Keratinocyte (primary cell): Measurements from ENCODE around the gene CTNNA2. TPM values are rescaled to one million over a fixed set of nuclear protein-coding genes. Genes with fewer than 3 reads are reported as not detected.

Experiments
- DNase-seq: peaks from one replicate; pipeline ENCODE4 v3.0.0-alpha.2; 2011; ENCODE audit warnings: low read depth, missing footprints, low spot score
- FAIRE-seq: peaks from 2 replicates; lab custom pipeline; 2011; peaks lifted over from hg19 to GRCh38; lab: Jason Lieb, UNC
- H2AFZ ChIP-seq: 2 replicates; pipeline ENCODE4 v1.6.0; 2012; ENCODE audit warnings: low read length, control low read depth, inconsistent platforms; ENCODE audit not compliant: control insufficient read depth
- H3K27ac ChIP-seq: 2 replicates; pipeline ENCODE4 v1.5.1; 2011; ENCODE audit warnings: low read length; ENCODE audit not compliant: control insufficient read depth, insufficient read depth
- H3K27me3 ChIP-seq: 3 replicates; pipeline ENCODE4 v1.6.0; 2011; ENCODE audit warnings: low read length; ENCODE audit not compliant: control insufficient read depth, insufficient read depth; ENCODE audit errors: extremely low read depth
- H3K36me3 ChIP-seq, 2 experiments: 2 replicates in 1 of 2; 3 replicates in 1 of 2; pipeline ENCODE4 v1.5.1; 2011; ENCODE audit warnings: low read length in 2 of 2, mild to moderate bottlenecking in 1 of 2; ENCODE audit not compliant: control insufficient read depth in 2 of 2, insufficient read depth in 2 of 2; ENCODE audit errors: extremely low read depth in 1 of 2
- H3K4me1 ChIP-seq: 3 replicates; pipeline ENCODE4 v1.5.1; 2011; ENCODE audit warnings: low read length; ENCODE audit not compliant: control insufficient read depth, insufficient read depth; ENCODE audit errors: extremely low read depth
- H3K4me2 ChIP-seq: 3 replicates; pipeline ENCODE4 v1.6.0; 2011; ENCODE audit warnings: low read depth, low read length; ENCODE audit not compliant: control insufficient read depth, insufficient read depth; ENCODE audit errors: extremely low read depth
- H3K4me3 ChIP-seq, 3 experiments: fragments of 200-600 bp in 1 of 3; sonication (generic) in 1 of 3; 2 replicates in 2 of 3; 3 replicates in 1 of 3; pipeline ENCODE4 v1.5.1; 2011 to 2016; ENCODE audit warnings: low read length in 3 of 3, mild to moderate bottlenecking in 3 of 3, control low read depth in 2 of 3, inconsistent platforms in 1 of 3, low read depth in 1 of 3, mixed read lengths in 1 of 3, mixed run types in 1 of 3, moderate library complexity in 1 of 3; ENCODE audit not compliant: control insufficient read depth in 2 of 3, insufficient read depth in 2 of 3; ENCODE audit errors: extremely low read depth in 1 of 3
- H3K79me2 ChIP-seq: 2 replicates; pipeline ENCODE4 v1.6.0; 2012; ENCODE audit warnings: low read length; ENCODE audit not compliant: control insufficient read depth, insufficient read depth
- H3K9ac ChIP-seq: 3 replicates; pipeline ENCODE4 v1.6.0; 2011; ENCODE audit warnings: low read length; ENCODE audit not compliant: control insufficient read depth, insufficient read depth; ENCODE audit errors: extremely low read depth
- H3K9me1 ChIP-seq: 3 replicates; pipeline ENCODE4 v1.6.0; 2011; ENCODE audit warnings: low read length; ENCODE audit not compliant: control insufficient read depth, insufficient read depth; ENCODE audit errors: extremely low read depth
- H3K9me3 ChIP-seq: 2 replicates; pipeline ENCODE4 v1.5.1; 2012; ENCODE audit warnings: low read depth, low read length; ENCODE audit not compliant: control insufficient read depth
- H4K20me1 ChIP-seq: 3 replicates; pipeline ENCODE4 v1.6.0; 2011; ENCODE audit warnings: low read length; ENCODE audit not compliant: control insufficient read depth, insufficient read depth; ENCODE audit errors: extremely low read depth
- CTCF ChIP-seq, 3 experiments: IDR thresholded peaks in 1 of 3; conservative IDR thresholded peaks in 1 of 3; optimal IDR thresholded peaks in 1 of 3; 2 replicates in 2 of 3; 3 replicates in 1 of 3; pipeline versions ENCODE3 to v1.5.1; 2011; ENCODE audit warnings: low read length in 3 of 3, mild to moderate bottlenecking in 3 of 3, moderate library complexity in 2 of 3, control low read depth in 1 of 3, inconsistent platforms in 1 of 3; ENCODE audit not compliant: insufficient read depth in 2 of 3; ENCODE audit errors: extremely low read depth in 1 of 3
- EZH2 ChIP-seq: IDR thresholded peaks from one replicate; pipeline ENCODE4 v1.6.1; 2012; ENCODE audit warnings: inconsistent platforms, mild to moderate bottlenecking, low read length, moderate library complexity
- dilution Hi-C: fragments of 300-500 bp; cut with MboI; formaldehyde crosslinking; loops from one replicate; pipeline ENCODE4 v1.7.0; 2020; ENCODE audit warnings: low sequenced_read_pairs; ENCODE audit not compliant: extremely low pct_ligation_motif_present
- polyA plus RNA-seq, 5 experiments: library from polyadenylated mRNA; depleted of rRNA in 3 of 5; stranded (reverse) in 3 of 5; stranded (forward) in 1 of 5; unstranded in 1 of 5; fragments of >200 nt; gene quantifications; 1 replicate in 1 of 5; 2 replicates in 3 of 5; 3 replicates in 1 of 5; pipeline versions ENCODE4 v1.2.1 to v1.2.3, GENCODE V29; 2011 to 2012; ENCODE audit warnings: missing spikeins in 2 of 5, low read depth in 1 of 5, low replicate concordance in 1 of 5

CTNNA2 gene
- polyA plus RNA-seq, 1 donor (not counting 4 experiments of a cell fraction or from before 2014, with no cell fraction given) = not detected

DNA sequence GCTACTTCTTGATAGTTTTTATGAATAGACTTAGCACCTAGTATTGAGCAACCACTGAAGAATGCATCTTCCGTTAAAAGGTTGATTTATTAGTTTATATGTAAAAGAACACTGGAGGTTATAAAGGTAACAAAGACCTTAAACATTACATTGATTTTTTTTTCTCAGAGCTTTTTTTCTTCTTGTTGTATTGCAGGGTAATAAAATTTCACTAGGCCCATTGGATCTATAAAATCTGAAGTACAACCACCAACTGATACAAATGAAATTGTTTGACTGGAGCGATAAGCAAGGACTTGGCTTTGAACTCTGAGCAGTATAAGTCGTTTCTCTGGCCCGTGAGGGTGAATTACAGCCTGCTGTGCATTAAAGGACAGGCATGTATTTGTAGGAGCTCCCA, 447.7 kb downstream of the CTNNA2 start:
- dilution Hi-C loops = no loop called here
- no peak overlapping the region for H3K4me2 ChIP-seq
- no peak overlapping the region for H2AFZ ChIP-seq
- no peaks in the 10 kb centered on the region for H4K20me1 ChIP-seq
- no peaks in the 10 kb centered on the region for H3K36me3 ChIP-seq
- no peak overlapping the region for H3K9ac ChIP-seq
- FAIRE-seq = no peak
- no peak for DNase-seq
- no peak overlapping the region for H3K4me3 ChIP-seq
- H3K9me1 ChIP-seq = no peaks in the 10 kb centered on the region
- no peaks in the 10 kb centered on the region for H3K27me3 ChIP-seq
- no peaks in the 10 kb centered on the region for H3K4me1 ChIP-seq
- no peak overlapping the region for H3K27ac ChIP-seq
- TF ChIP-seq CTCF (optimal IDR thresholded peaks at IDR 0.05 in 1 of 3, IDR thresholded peaks at IDR 0.05 in 1 of 3, conservative IDR thresholded peaks at IDR 0.05 in 1 of 3; ENCODE audit: extremely low read depth in 1 of 3, insufficient read depth in 2 of 3, low read length in 3 of 3) (no peak), EZH2 (no peak)
- H3K9me3 ChIP-seq = peaks cover 4% of the 10 kb centered on the region
- H3K79me2 ChIP-seq = no peaks in the 10 kb centered on the region

DNA sequence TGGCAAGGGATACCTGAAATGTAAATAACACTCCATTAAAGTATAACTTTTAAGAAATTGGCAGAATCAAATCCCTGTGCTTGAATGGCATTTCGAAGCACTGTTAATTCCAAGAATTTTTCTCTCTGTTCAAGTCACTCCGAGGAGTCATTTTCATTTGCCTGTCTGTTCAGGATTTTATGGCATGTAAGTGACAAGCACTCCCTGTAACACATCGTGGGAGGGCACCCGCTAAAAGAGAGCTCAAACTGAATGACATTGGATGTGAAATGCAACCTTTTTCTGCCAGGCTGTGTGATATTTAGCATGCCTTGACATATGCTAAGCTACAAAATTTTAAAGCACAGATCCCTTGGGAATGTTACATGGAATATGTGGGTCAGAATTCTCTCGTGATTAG, 452.1 kb downstream of the CTNNA2 start:
- no peak for TF ChIP-seq CTCF (optimal IDR thresholded peaks at IDR 0.05 in 1 of 3, IDR thresholded peaks at IDR 0.05 in 1 of 3, conservative IDR thresholded peaks at IDR 0.05 in 1 of 3; ENCODE audit: extremely low read depth in 1 of 3, insufficient read depth in 2 of 3, low read length in 3 of 3)
- no peak for TF ChIP-seq EZH2
- no peaks in the 10 kb centered on the region for H3K9me1 ChIP-seq
- FAIRE-seq (no peak), DNase-seq (no peak)
- no peaks in the 10 kb centered on the region for H3K79me2 ChIP-seq
- dilution Hi-C loops = no loop called here
- H3K4me3 ChIP-seq = no peak overlapping the region
- H2AFZ ChIP-seq = no peak overlapping the region
- no peak overlapping the region for H3K9ac ChIP-seq
- H3K4me2 ChIP-seq = no peak overlapping the region
- H3K27me3 ChIP-seq = no peaks in the 10 kb centered on the region
- no peaks in the 10 kb centered on the region for H3K36me3 ChIP-seq
- H3K9me3 ChIP-seq = peaks cover 4% of the 10 kb centered on the region
- H3K27ac ChIP-seq = no peak overlapping the region
- H3K4me1 ChIP-seq = no peaks in the 10 kb centered on the region
- H4K20me1 ChIP-seq = no peaks in the 10 kb centered on the region
